ENCODE measurements around the gene SGO1.
A peak's percentile ranks its signal among the peaks of the same experiment; 100 is the strongest.

The SGO1 gene

GRCh38 chr3:20154078-20154477, 31.9 kb downstream of the SGO1 start:
- no peak for DNase-seq

- DNase-seq, result no peak
Observed at GRCh38 chr3:20148466-20148865, 37.5 kb downstream of the SGO1 start.

- no peak for DNase-seq
Observed at GRCh38 chr3:20147361-20147760, 38.6 kb downstream of the SGO1 start.

DNA sequence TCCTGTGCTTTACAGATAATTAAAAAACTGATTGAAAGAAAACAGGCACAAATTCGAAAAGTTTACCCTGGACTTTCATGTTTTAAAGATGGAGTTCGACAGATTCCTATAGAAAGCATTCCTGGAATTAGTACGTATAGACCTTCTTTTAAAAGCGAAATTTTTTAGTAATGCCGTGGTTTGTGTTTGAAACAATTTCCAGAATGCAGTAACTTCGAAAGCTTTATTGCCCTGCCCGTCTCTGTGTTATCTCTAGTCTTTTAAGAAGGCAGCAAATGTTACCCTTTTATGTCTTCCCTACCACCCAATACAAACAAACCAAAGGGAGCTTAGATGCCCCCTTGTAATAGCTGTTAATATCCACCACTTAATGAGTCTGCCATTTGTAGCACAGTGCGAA, 39.7 kb downstream of the SGO1 start:
- DNase-seq, result no peak

DNA sequence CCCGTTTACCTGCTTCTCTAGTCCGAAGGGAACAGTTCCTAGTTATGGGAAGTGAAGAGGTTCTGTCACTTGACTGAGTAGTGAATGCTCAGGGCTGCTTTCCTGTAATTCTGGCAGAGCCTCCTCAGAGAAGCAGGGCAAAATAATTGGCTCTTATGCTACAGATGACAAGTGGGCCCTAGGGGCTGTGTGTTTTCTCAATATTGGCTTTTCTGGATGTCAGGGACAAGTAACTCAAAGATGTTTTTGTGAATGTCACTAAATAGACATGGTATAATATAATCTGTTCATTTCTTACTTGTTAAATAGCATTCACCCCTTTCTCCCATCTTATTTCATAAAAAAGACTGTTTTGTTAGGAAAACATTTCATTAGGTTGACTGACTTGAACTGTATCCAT, 40.1 kb downstream of the SGO1 start:
- peak; percentile 2 for DNase-seq

- DNase-seq, result no peak
Observed at GRCh38 chr3:20143519-20143918, 42.5 kb downstream of the SGO1 start.

DNA sequence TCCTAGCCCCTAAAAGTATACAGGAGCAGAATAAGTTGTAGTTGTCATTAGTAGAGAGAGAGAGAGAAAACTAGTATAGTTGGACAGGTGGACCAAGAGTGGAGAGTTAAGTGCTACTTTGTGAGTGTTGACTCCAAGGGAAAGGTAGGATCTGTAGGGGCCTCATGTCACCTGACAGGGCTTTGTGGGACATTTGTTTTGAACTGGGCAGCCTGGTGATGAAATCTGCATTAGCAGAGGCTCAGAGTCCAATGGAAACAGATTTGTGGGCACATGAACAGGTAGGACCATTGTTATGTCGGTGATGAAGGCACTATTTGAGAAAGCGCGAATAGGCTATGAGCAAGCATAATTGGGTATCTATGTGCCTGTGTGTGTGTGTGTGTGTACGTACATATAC, 43.5 kb downstream of the SGO1 start:
- no peak for DNase-seq

DNA sequence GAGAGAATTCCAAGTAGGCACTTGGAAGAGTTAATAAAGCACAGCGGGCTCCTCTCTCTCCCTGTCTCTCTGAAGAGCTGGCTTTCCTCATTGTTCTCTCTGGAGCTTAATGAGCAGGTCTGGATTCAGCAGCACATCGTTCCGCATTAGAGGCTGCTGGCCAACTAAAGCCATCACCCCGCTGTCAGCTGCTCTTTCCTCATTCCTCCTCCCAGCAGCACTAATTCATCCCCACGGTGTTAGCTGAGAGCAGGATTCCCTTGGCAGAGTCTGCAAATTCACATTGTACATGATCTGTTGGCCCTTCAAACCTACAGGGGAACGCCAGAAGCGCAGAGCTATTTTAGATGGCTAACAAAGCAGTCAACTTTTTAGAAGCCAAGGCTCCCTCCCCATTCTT, 44.2 kb downstream of the SGO1 start:
- no peak for DNase-seq

- DNase-seq, result no peak
Observed at GRCh38 chr3:20141316-20141715, 44.7 kb downstream of the SGO1 start.

DNA sequence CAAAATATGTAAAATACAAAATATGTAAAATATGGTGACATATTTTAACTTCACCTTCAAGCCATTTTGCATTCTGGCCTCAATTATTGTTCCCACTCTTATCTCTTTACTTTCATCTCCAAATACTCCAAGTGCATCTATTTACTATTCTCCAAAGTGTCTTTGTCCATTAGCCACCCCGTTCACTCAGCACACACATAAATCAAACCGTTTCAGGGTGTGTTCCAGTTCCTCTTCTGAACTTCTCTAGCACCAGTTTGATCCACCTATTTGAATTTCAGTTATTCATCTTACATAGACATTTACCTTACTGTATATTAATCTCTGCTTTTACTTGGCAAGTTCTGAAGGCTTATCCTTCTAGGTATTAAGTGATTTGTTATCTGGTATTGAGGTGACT, 45.1 kb downstream of the SGO1 start:
- DNase-seq, result no peak

GRCh38 chr3:20137647-20138046, 48.4 kb downstream of the SGO1 start:
- DNase-seq, result no peak

DNA sequence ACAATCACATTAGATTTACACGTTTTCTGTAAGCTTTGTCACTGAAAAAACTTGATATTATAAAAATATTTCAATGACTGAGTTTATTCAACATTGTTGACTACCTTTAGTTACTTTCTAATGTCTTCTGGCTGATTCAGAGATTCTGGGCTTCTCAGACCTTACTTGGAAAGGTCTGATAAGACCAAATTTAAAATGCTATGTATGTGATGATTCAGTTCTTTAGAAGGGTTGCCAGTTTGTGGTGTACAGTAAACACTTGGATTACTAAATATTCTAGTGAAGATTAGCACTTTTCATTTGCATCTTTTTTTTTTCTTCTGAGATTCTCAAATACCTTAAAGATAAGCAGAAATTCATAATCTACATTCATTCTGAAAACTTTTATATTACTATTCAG, 49.8 kb downstream of the SGO1 start:
- no peak for DNase-seq

DNA sequence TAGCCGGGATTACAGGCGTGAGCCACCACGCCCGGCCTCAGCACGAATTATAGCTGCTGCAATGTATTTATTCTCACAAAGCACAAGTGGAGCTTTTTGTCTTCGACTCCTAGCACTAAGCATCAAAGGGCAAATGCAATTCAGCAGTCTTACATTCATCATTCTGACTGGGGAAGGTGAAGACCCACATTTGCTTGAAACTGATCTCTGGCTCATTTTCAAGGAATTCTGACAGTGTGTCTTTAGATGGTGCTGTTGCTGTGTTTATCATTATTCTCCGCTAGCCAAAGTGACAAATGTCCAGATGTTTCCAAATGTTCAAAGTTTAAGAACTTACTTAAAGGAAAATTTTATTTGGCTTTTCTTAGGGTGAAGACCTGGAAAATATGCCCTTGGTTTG, 55.9 kb downstream of the SGO1 start:
- DNase-seq, result no peak

DNA sequence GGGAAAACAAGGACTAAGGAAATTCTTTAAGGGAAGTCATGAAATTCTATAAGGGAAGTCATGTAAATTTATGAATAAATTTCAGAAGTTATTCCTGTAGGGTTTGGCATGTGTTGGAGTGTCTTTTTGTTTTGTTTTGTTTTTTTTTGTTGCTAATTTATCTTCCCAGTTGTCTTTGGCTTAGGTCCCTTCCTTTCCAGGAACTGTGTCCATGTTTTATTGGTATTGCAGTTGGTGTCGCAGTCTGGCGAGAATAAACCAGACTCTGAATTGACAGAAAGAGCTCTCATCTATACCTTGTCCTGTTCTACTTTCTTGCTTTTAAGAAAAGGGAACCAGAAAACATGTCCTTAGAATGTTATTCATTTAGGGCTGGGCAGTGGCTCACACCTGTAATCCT, 57.6 kb downstream of the SGO1 start:
- DNase-seq, result no peak

DNA sequence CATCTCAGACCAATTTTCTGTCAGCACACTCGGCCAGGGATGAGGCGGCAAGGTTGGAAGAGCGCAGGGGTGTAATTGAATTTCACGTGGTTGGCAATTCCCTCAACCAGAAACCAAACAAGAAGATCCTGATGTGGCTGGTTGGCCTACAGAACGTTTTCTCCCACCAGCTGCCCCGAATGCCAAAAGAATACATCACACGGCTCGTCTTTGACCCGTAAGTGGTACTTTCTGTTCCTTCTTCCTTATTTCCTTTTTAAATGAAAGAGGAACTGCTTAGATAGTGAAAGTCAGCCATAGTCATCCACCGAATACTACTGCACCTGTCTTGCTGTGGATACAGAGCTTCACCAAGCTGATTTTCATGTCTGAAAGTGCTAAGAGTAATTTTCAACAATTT, 60.1 kb downstream of the SGO1 start:
- DNase-seq, result no peak

- no peak for DNase-seq
Observed at GRCh38 chr3:20125289-20125688, 60.7 kb downstream of the SGO1 start.

- DNase-seq, result no peak
Observed at GRCh38 chr3:20123131-20123652, 62.8 kb downstream of the SGO1 start.

DNA sequence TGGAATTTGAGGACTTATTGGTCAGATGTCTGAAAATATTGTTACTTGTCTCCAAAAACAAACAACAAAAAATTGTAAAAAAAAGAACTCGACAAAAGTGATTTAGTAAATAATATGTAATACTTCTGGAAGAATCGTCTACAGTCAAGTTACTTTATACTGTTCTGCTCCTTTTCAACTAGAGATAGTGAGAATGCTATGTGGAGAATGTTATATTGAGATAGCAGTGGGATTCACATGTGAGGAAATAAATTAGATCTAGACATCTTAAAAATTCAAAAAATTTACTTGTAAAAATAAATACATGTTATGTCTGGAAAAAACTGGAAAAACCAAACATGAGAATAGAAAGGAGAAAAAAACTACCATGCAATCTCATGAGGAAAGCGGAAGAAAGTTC, 64.9 kb downstream of the SGO1 start:
- DNase-seq, result no peak
